Central memory CD8-positive, alpha-beta T cell (primary cell): ENCODE data around the gene DNASE2B.

Experiments
- ATAC-seq: fragments of 150-1000 bp; cut with Tn5 transposase; replicated peaks from 2 replicates; pipeline ENCODE4 v1.10.0; 2022; ENCODE audit warnings: mild to moderate bottlenecking, moderate FRiP score, moderate number of reproducible peaks; ENCODE audit not compliant: poor library complexity, severe bottlenecking; ENCODE audit errors: extremely low read depth
- DNase-seq, 2 donors: peaks; one replicate each; pipeline ENCODE4 v3.0.0; 2021; ENCODE audit warnings: low spot score in 2 of 2
- H3K27ac Mint-ChIP-seq: one replicate; pipeline ENCODE4 v1.8.0; 2022; ENCODE audit warnings: low read depth, mild to moderate bottlenecking, moderate library complexity, mixed read lengths
- H3K27me3 Mint-ChIP-seq: one replicate; pipeline ENCODE4 v1.8.0; 2022; ENCODE audit warnings: mixed read lengths
- H3K36me3 Mint-ChIP-seq: one replicate; pipeline ENCODE4 v1.8.0; 2022; ENCODE audit warnings: mild to moderate bottlenecking, moderate library complexity, mixed read lengths; ENCODE audit not compliant: insufficient read depth
- H3K4me1 Mint-ChIP-seq: one replicate; pipeline ENCODE4 v1.8.0; 2022; ENCODE audit warnings: mixed read lengths
- H3K4me3 Mint-ChIP-seq: one replicate; pipeline ENCODE4 v1.8.0; 2022; ENCODE audit warnings: mild to moderate bottlenecking, moderate library complexity, mixed read lengths
- H3K9me3 Mint-ChIP-seq: one replicate; pipeline ENCODE4 v1.8.0; 2022; ENCODE audit warnings: mixed read lengths

DNASE2B gene

GRCh38 chr1:84379138-84379916 lies 19.0 kb upstream of the DNASE2B start:
- no peak overlapping the region for H3K4me3 Mint-ChIP-seq
- no peaks in the 10 kb centered on the region for H3K36me3 Mint-ChIP-seq
- no peaks in the 10 kb centered on the region for H3K4me1 Mint-ChIP-seq
- no peak for ATAC-seq
- H3K27me3 Mint-ChIP-seq, result peaks cover 9% of the 10 kb centered on the region
- DNase-seq, result no peak
- no peak overlapping the region for H3K27ac Mint-ChIP-seq
- H3K9me3 Mint-ChIP-seq, result no peaks in the 10 kb centered on the region

- no peaks in the 10 kb centered on the region for H3K36me3 Mint-ChIP-seq
- ATAC-seq, result no peak
- no peak for DNase-seq
- peaks cover 9% of the 10 kb centered on the region for H3K27me3 Mint-ChIP-seq
- no peaks in the 10 kb centered on the region for H3K9me3 Mint-ChIP-seq
- H3K4me1 Mint-ChIP-seq, result no peaks in the 10 kb centered on the region
- H3K27ac Mint-ChIP-seq, result no peak overlapping the region
- no peak overlapping the region for H3K4me3 Mint-ChIP-seq
These were observed 18.4 kb upstream of the DNASE2B start for GRCh38 chr1:84379917-84380180.

GRCh38 chr1:84382127-84382526 lies 16.2 kb upstream of the DNASE2B start:
- Mint-ChIP-seq H3K36me3 (no peaks in the 10 kb centered on the region), H3K4me3 (no peak overlapping the region), H3K9me3 (no peaks in the 10 kb centered on the region), H3K27me3 (peaks cover 9% of the 10 kb centered on the region), H3K27ac (no peak overlapping the region), H3K4me1 (no peaks in the 10 kb centered on the region)
- no peak for ATAC-seq
- DNase-seq, result no peak

- H3K27me3 Mint-ChIP-seq, result peaks cover 9% of the 10 kb centered on the region
- H3K36me3 Mint-ChIP-seq, result no peaks in the 10 kb centered on the region
- H3K9me3 Mint-ChIP-seq, result no peaks in the 10 kb centered on the region
- no peaks in the 10 kb centered on the region for H3K4me1 Mint-ChIP-seq
- H3K27ac Mint-ChIP-seq, result no peak overlapping the region
- ATAC-seq (no peak), DNase-seq (no peak)
- no peak overlapping the region for H3K4me3 Mint-ChIP-seq
These were observed 12.9 kb upstream of the DNASE2B start for GRCh38 chr1:84385347-84385746.

- Mint-ChIP-seq H3K9me3 (no peaks in the 10 kb centered on the region), H3K36me3 (no peaks in the 10 kb centered on the region), H3K27ac (no peak overlapping the region), H3K4me1 (no peaks in the 10 kb centered on the region), H3K4me3 (no peak overlapping the region), H3K27me3 (peaks cover 9% of the 10 kb centered on the region)
- DNase-seq (no peak), ATAC-seq (no peak)
These were observed 11.4 kb upstream of the DNASE2B start for GRCh38 chr1:84386716-84387479.

- ATAC-seq (no peak), DNase-seq (no peak)
- Mint-ChIP-seq H3K27ac (no peak overlapping the region), H3K4me1 (no peaks in the 10 kb centered on the region), H3K9me3 (no peaks in the 10 kb centered on the region), H3K27me3 (peaks cover 5% of the 10 kb centered on the region), H3K36me3 (no peaks in the 10 kb centered on the region), H3K4me3 (no peak overlapping the region)
These were observed 10.7 kb upstream of the DNASE2B start for GRCh38 chr1:84387480-84388163.

- Mint-ChIP-seq H3K27me3 (no peaks in the 10 kb centered on the region), H3K4me1 (no peaks in the 10 kb centered on the region), H3K9me3 (no peaks in the 10 kb centered on the region), H3K36me3 (no peaks in the 10 kb centered on the region), H3K27ac (no peak overlapping the region), H3K4me3 (no peak overlapping the region)
- ATAC-seq (no peak), DNase-seq (no peak)
These were observed 8.1 kb upstream of the DNASE2B start for GRCh38 chr1:84390226-84390625.

GRCh38 chr1:84401156-84401555 lies 2.9 kb downstream of the DNASE2B start:
- Mint-ChIP-seq H3K36me3 (no peaks in the 10 kb centered on the region), H3K4me1 (no peaks in the 10 kb centered on the region), H3K27ac (no peak overlapping the region), H3K4me3 (no peak overlapping the region), H3K27me3 (no peaks in the 10 kb centered on the region), H3K9me3 (no peaks in the 10 kb centered on the region)
- ATAC-seq (no peak), DNase-seq (no peak)

GRCh38 chr1:84402060-84402459 lies 3.8 kb downstream of the DNASE2B start:
- H3K27me3 Mint-ChIP-seq, result no peaks in the 10 kb centered on the region

GRCh38 chr1:84402501-84402900 lies 4.2 kb downstream of the DNASE2B start:
- no peaks in the 10 kb centered on the region for H3K36me3 Mint-ChIP-seq
- no peaks in the 10 kb centered on the region for H3K27me3 Mint-ChIP-seq
- ATAC-seq (no peak), DNase-seq (no peak)
- H3K4me1 Mint-ChIP-seq, result no peaks in the 10 kb centered on the region
- H3K9me3 Mint-ChIP-seq, result no peaks in the 10 kb centered on the region
- H3K27ac Mint-ChIP-seq, result no peak overlapping the region
- H3K4me3 Mint-ChIP-seq, result no peak overlapping the region

More at GRCh38 chr1:84402060-84402459, 3.8 kb downstream of the DNASE2B start:
- Mint-ChIP-seq H3K36me3 (no peaks in the 10 kb centered on the region), H3K9me3 (no peaks in the 10 kb centered on the region), H3K27ac (no peak overlapping the region), H3K4me3 (no peak overlapping the region), H3K4me1 (no peaks in the 10 kb centered on the region)
- DNase-seq, result no peak
- ATAC-seq, result no peak

- no peak for ATAC-seq
- no peaks in the 10 kb centered on the region for H3K27me3 Mint-ChIP-seq
These were observed 5.1 kb downstream of the DNASE2B start for GRCh38 chr1:84403347-84403746.

GRCh38 chr1:84406346-84406861 lies 8.1 kb downstream of the DNASE2B start:
- ATAC-seq (no peak), DNase-seq (no peak)
- Mint-ChIP-seq H3K36me3 (no peaks in the 10 kb centered on the region), H3K4me3 (no peak overlapping the region), H3K27me3 (no peaks in the 10 kb centered on the region), H3K9me3 (no peaks in the 10 kb centered on the region), H3K27ac (no peak overlapping the region), H3K4me1 (no peaks in the 10 kb centered on the region)

More at GRCh38 chr1:84403347-84403746, 5.1 kb downstream of the DNASE2B start:
- Mint-ChIP-seq H3K36me3 (no peaks in the 10 kb centered on the region), H3K4me1 (no peaks in the 10 kb centered on the region), H3K27ac (no peak overlapping the region), H3K9me3 (no peaks in the 10 kb centered on the region), H3K4me3 (no peak overlapping the region)
- no peak for DNase-seq
